Stimulated activated CD4-positive, alpha-beta T cell treated with anti-CD3 and anti-CD28 coated beads, Interleukin-12 subunit alpha, Interleukin-12 subunit beta, amount 100 ng/mL, for 48 hours (primary cell): ENCODE data around the gene EIF3K.
A peak's percentile ranks its signal among the peaks of the same experiment; 100 is the strongest.

Experiments used
- DNase-seq, 3 donors: peaks; one replicate each; pipeline ENCODE4 v3.0.0-alpha.2; 2020; ENCODE audit warnings: low read depth in 2 of 3, low spot score in 1 of 3

The EIF3K gene

GRCh38 chr19:38665950-38666662 lies 47.1 kb downstream of the EIF3K start:
- no peak for DNase-seq

GRCh38 chr19:38666663-38667511 lies 47.9 kb downstream of the EIF3K start:
- DNase-seq, result no peak

GRCh38 chr19:38667661-38668171 lies 48.7 kb downstream of the EIF3K start:
- DNase-seq, result no peak

GRCh38 chr19:38669552-38669951 lies 50.6 kb downstream of the EIF3K start:
- no peak for DNase-seq

GRCh38 chr19:38670921-38671398 lies 52.0 kb downstream of the EIF3K start:
- DNase-seq, result no peak

GRCh38 chr19:38671654-38672053 lies 52.7 kb downstream of the EIF3K start:
- no peak for DNase-seq

GRCh38 chr19:38673030-38673429 lies 54.0 kb downstream of the EIF3K start:
- DNase-seq, result no peak

GRCh38 chr19:38674388-38675171 lies 55.6 kb downstream of the EIF3K start:
- DNase-seq, result no peak

GRCh38 chr19:38675611-38676010 lies 56.6 kb downstream of the EIF3K start:
- DNase-seq, result no peak

GRCh38 chr19:38676023-38676877 lies 57.3 kb downstream of the EIF3K start:
- DNase-seq, result no peak

- DNase-seq, result no peak
Measured at GRCh38 chr19:38676878-38677646, 58.1 kb downstream of the EIF3K start.

GRCh38 chr19:38678217-38678890 lies 59.4 kb downstream of the EIF3K start:
- no peak for DNase-seq

GRCh38 chr19:38678891-38679494 lies 60.0 kb downstream of the EIF3K start:
- no peak for DNase-seq

GRCh38 chr19:38679839-38680238 lies 60.9 kb downstream of the EIF3K start:
- DNase-seq, result no peak

- no peak for DNase-seq
Measured at GRCh38 chr19:38682195-38682867, 63.3 kb downstream of the EIF3K start.

GRCh38 chr19:38682872-38683392 lies 63.9 kb downstream of the EIF3K start:
- no peak for DNase-seq

GRCh38 chr19:38683393-38684077 lies 64.5 kb downstream of the EIF3K start:
- peak; percentile 23 to 45 (median 45) for DNase-seq
